HepG2 (cell line): ENCODE results near the gene DOK5. TPM values are rescaled to one million over a fixed set of nuclear protein-coding genes. Genes with fewer than 3 reads are reported as not detected.

ENCODE experiments used
- ATAC-seq: fragments of 200-7000 bp; cut with Tn5 transposase; 3 replicates; pipeline ENCODE4 v1.9.1; 2020; ENCODE audit warnings: mild to moderate bottlenecking, moderate library complexity
- BruUV-seq: library from RNA; stranded (reverse); fragments of 400-500 nt; replicated peaks from 2 replicates; lab custom pipeline; 2021; lab: Mats Ljungman, UMichigan
- CTCF ChIA-PET: fragments of 300-600 bp; formaldehyde crosslinking; extraction: SDS; loops from one replicate; lab custom pipeline; 2021; ENCODE audit warnings: low total read pairs, inconsistent platforms, low intra/inter-chr PET ratio; lab: Yijun Ruan, JAX
- POLR2A ChIA-PET: fragments of 350-600 bp; sonication (Branson Sonifier 250); formaldehyde crosslinking; loops from one replicate; lab custom pipeline; 2020; ENCODE audit warnings: antibody characterized with exemption, inconsistent platforms; lab: Yijun Ruan, JAX
- DNase-seq: peaks from one replicate; pipeline ENCODE4 v3.0.0-alpha.2; 2015; ENCODE audit warnings: low spot score
- FAIRE-seq: peaks from 3 replicates; lab custom pipeline; 2011; peaks lifted over from hg19 to GRCh38; lab: Jason Lieb, UNC
- H2AFZ ChIP-seq: one replicate; pipeline ENCODE4 v1.6.1; 2011; ENCODE audit warnings: low read length, inconsistent platforms
- H3K27ac ChIP-seq: fragments of 300-600 bp; 3 replicates; pipeline ENCODE4 v1.8.0; 2011; ENCODE audit warnings: mixed run types, mild to moderate bottlenecking, mixed read lengths, low read length, inconsistent platforms; ENCODE audit not compliant: insufficient read depth; ENCODE audit errors: extremely low read length
- H3K27me3 ChIP-seq, 2 experiments: fragments of 200-600 bp in 1 of 2; 2 replicates in 1 of 2; 3 replicates in 1 of 2; pipeline versions ENCODE4 v1.6.0 to v1.8.0; 2011; ENCODE audit warnings: low read length in 2 of 2, mild to moderate bottlenecking in 2 of 2, moderate library complexity in 2 of 2, inconsistent platforms in 1 of 2; ENCODE audit not compliant: insufficient read depth in 2 of 2, control insufficient read depth in 1 of 2
- H3K36me3 ChIP-seq, 2 experiments: fragments of 200-600 bp in 1 of 2; replicated peaks in 1 of 2; 2 replicates in 1 of 2; 3 replicates in 1 of 2; pipeline versions ENCODE4 v1.5.1 to v1.8.0; 2011; ENCODE audit warnings: low read length in 2 of 2, inconsistent platforms in 1 of 2; ENCODE audit not compliant: insufficient read depth in 2 of 2, control insufficient read depth in 1 of 2
- H3K4me1 ChIP-seq: 2 replicates; pipeline ENCODE4 v1.5.1; 2012; ENCODE audit warnings: low read length, inconsistent platforms; ENCODE audit not compliant: insufficient read depth
- H3K4me2 ChIP-seq: 2 replicates; pipeline ENCODE4 v1.6.0; 2011; ENCODE audit warnings: low read depth, low read length, inconsistent platforms
- H3K4me3 ChIP-seq, 3 experiments: fragments of 200-600 bp in 1 of 3; sonication (generic), shearing (Covaris generic) in 1 of 3; replicated peaks in 1 of 3; 2 replicates each; pipeline ENCODE4 v1.5.1; 2011 to 2016; ENCODE audit warnings: low read length in 3 of 3, inconsistent platforms in 2 of 3, low read depth in 2 of 3, mild to moderate bottlenecking in 2 of 3, control low read depth in 1 of 3, mixed read lengths in 1 of 3; ENCODE audit not compliant: insufficient read depth in 1 of 3
- H3K79me2 ChIP-seq: one replicate; pipeline ENCODE4 v1.6.1; 2011; ENCODE audit warnings: low read length, inconsistent platforms; ENCODE audit not compliant: insufficient read depth
- H3K9ac ChIP-seq: 2 replicates; pipeline ENCODE4 v1.6.0; 2011; ENCODE audit warnings: mild to moderate bottlenecking, low read depth, low read length, inconsistent platforms; ENCODE audit not compliant: insufficient read depth
- H3K9me3 ChIP-seq: 2 replicates; pipeline ENCODE4 v1.5.1; 2012; ENCODE audit warnings: mild to moderate bottlenecking, low read length
- H4K20me1 ChIP-seq: 2 replicates; pipeline ENCODE4 v1.6.0; 2011; ENCODE audit warnings: inconsistent platforms, mild to moderate bottlenecking, low read length, moderate library complexity; ENCODE audit not compliant: insufficient read depth
- BRCA1 ChIP-seq: sonication (generic); formaldehyde crosslinking; IDR thresholded peaks from 2 replicates; pipeline ENCODE4 v1.4.0; 2020; ENCODE audit warnings: missing genetic modification reagents
- ETV5 ChIP-seq: IDR thresholded peaks from 2 replicates; pipeline ENCODE4 v1.6.1; 2018; ENCODE audit warnings: missing biosample characterization, missing genetic modification reagents, inconsistent platforms, borderline replicate concordance
- ZNF383 ChIP-seq: sonication (generic); formaldehyde crosslinking; IDR thresholded peaks from 2 replicates; pipeline ENCODE4 v1.4.0; 2020; ENCODE audit warnings: missing genetic modification reagents, mild to moderate bottlenecking, borderline replicate concordance
- ZSCAN5A ChIP-seq: sonication (generic); formaldehyde crosslinking; IDR thresholded peaks from 2 replicates; pipeline ENCODE4 v1.8.0; 2022; ENCODE audit warnings: mild to moderate bottlenecking, missing genetic modification reagents, borderline replicate concordance
- WGBS: methylation state at CpG from one replicate; pipeline ENCODE4 v1.1.6; 2017; ENCODE audit warnings: low lambda C conversion rate; 5-methylcytosine and 5-hydroxymethylcytosine counted together
- in situ Hi-C: cut with HindIII; loops from 2 replicates; pipeline ENCODE4 v1.10.0; 2017; ENCODE audit warnings: low pct_unique_long_range_greater_than_20kb; ENCODE audit not compliant: extremely low pct_ligation_motif_present
- intact Hi-C: fragments of 100-400 bp; cut with micrococcal nuclease; formaldehyde crosslinking; loops from one replicate; pipeline ENCODE4 v1.10.0; 2022; ENCODE audit not compliant: unreplicated experiment
- polyA plus RNA-seq, 8 experiments: library from polyadenylated mRNA; depleted of rRNA in 3 of 8; stranded (reverse) in 7 of 8; unstranded in 1 of 8; fragments of >200 nt; fragmentation: Illumina TruSeq in 4 of 8; extraction: Trizol in 4 of 8; gene quantifications; 2 replicates each; pipeline versions ENCODE4 v1.2.1 to v1.2.3, GENCODE V29; 2011 to 2016; ENCODE audit warnings: low read depth in 4 of 8, missing spikeins in 1 of 8, mixed read lengths in 1 of 8; ENCODE audit not compliant: insufficient read depth in 1 of 8
- total RNA-seq, 5 experiments: library from RNA; depleted of rRNA; stranded (reverse); fragments of >200 nt; fragmentation: Illumina TruSeq; extraction: Trizol; gene quantifications; 2 replicates each; pipeline ENCODE4 v1.2.3, GENCODE V29; 2016; ENCODE audit warnings: low read depth in 1 of 5

The DOK5 gene
- total and polyA plus RNA-seq, 2 of the 13 experiments (the other 11 are each of a cell fraction or from before 2014, with no cell fraction given) = not detected

DNA sequence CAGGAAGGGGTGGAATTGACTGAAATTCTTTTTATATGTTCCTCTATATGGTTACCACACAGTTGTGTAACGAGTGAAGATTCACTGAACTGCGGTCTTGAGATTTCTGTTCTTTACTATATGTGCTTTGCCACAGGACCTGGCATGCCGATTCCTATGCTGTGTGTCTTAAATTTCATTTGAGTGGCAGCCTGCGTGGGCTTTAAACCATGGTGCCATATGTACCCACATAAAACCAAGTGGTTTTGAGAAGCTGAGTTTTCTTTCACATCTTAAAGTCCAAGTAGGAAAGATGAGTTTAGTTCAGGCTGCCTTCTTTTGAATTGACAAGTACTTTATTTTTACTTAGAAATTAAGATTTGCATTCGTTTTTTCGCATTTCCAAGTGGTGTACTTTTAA, 101.1 kb downstream of the DOK5 start:
- no TSS peak for BruUV-seq
- no peak for ATAC-seq
- no peak for FAIRE-seq
- TF ChIP-seq ZSCAN5A (CRISPR knock-in tag) = no peak
- no peak for TF ChIP-seq BRCA1
- TF ChIP-seq ZNF383 (CRISPR knock-in tag) = no peak
- 2% methylated on average over 6 of the region's 6 CpGs for WGBS
- no peak overlapping the region for H3K9ac ChIP-seq
- H4K20me1 ChIP-seq = no peaks in the 10 kb centered on the region
- no peaks in the 10 kb centered on the region for H3K79me2 ChIP-seq
- H3K9me3 ChIP-seq = no peaks in the 10 kb centered on the region
- in situ Hi-C loops = no loop called here
- no peak overlapping the region for H3K4me3 ChIP-seq
- no peaks in the 10 kb centered on the region for H3K27me3 ChIP-seq
- POLR2A ChIA-PET = no interaction called here
- H3K4me2 ChIP-seq = no peak overlapping the region
- H3K36me3 ChIP-seq = no peaks in the 10 kb centered on the region
- H3K27ac ChIP-seq = no peak overlapping the region
- CTCF ChIA-PET = no interaction called here
- intact Hi-C loops = no loop called here
- H3K4me1 ChIP-seq = no peaks in the 10 kb centered on the region
- no peak for DNase-seq
- H2AFZ ChIP-seq = no peak overlapping the region

GRCh38 chr20:54577637-54578036, 102.2 kb downstream of the DOK5 start:
- no peak overlapping the region for H3K9ac ChIP-seq
- in situ Hi-C loops = no loop called here
- no peak for TF ChIP-seq ETV5

More at GRCh38 chr20:54577637-54578036, 102.2 kb downstream of the DOK5 start:
- H3K36me3 ChIP-seq = no peaks in the 10 kb centered on the region
- no peak overlapping the region for H3K27ac ChIP-seq
- H2AFZ ChIP-seq = no peak overlapping the region
- no peaks in the 10 kb centered on the region for H3K79me2 ChIP-seq
- POLR2A ChIA-PET = no interaction called here
- no peak overlapping the region for H3K4me2 ChIP-seq
- ATAC-seq (no peak), DNase-seq (no peak), FAIRE-seq (no peak)
- H3K4me3 ChIP-seq = no peak overlapping the region
- intact Hi-C loops = no loop called here
- no peaks in the 10 kb centered on the region for H3K9me3 ChIP-seq
- no peaks in the 10 kb centered on the region for H4K20me1 ChIP-seq
- CTCF ChIA-PET = no interaction called here
- H3K27me3 ChIP-seq = no peaks in the 10 kb centered on the region
- BruUV-seq = no TSS peak
- no peaks in the 10 kb centered on the region for H3K4me1 ChIP-seq
